ENCODE results near the gene KLF12.
A peak's percentile ranks its signal among the peaks of the same experiment; 100 is the strongest.

Gene KLF12

GRCh38 chr13:74101436-74101835 is 32.8 kb downstream of the KLF12 start:
- peaks cover 7% of the 10 kb centered on the region for H3K36me3 Mint-ChIP-seq
- H3K4me1 Mint-ChIP-seq (ENCODE audit: low read depth): peaks cover 73% of the 10 kb centered on the region
- no peak overlapping the region for H3K4me3 Mint-ChIP-seq
- no peaks in the 10 kb centered on the region for H3K9me3 Mint-ChIP-seq (ENCODE audit: low read depth)
- H3K27me3 Mint-ChIP-seq: no peaks in the 10 kb centered on the region
- peak overlapping the region; percentile 10 for H3K27ac Mint-ChIP-seq

DNA sequence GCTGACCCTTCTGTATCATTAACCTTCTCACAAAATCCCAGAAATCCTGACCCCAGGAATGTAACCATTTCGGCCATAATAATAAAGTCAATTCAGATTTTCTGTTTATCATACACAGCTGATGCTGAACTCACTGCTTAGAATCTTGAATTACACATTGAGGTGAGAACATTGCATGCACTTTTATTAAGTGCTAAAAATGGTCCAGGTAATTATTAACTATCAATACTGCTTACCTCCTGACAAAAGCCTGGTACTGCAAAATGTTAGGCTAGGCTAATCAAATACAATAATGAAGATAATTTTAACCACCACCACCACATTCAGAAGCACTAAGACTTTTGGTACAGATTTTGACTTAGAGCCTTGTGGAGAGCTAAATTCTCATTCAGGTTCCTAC is 36.1 kb downstream of the KLF12 start:
- Mint-ChIP-seq H3K27ac (no peak overlapping the region), H3K9me3 (ENCODE audit: low read depth) (no peaks in the 10 kb centered on the region), H3K27me3 (no peaks in the 10 kb centered on the region), H3K36me3 (peaks cover 7% of the 10 kb centered on the region), H3K4me1 (ENCODE audit: low read depth) (peaks cover 63% of the 10 kb centered on the region), H3K4me3 (no peak overlapping the region)

- H3K9me3 Mint-ChIP-seq (ENCODE audit: low read depth): no peaks in the 10 kb centered on the region
- peak overlapping the region; percentile 76 for H3K27ac Mint-ChIP-seq
- H3K4me1 Mint-ChIP-seq (ENCODE audit: low read depth): peaks cover 69% of the 10 kb centered on the region
- no peak overlapping the region for H3K4me3 Mint-ChIP-seq
- H3K27me3 Mint-ChIP-seq: no peaks in the 10 kb centered on the region
- H3K36me3 Mint-ChIP-seq: peaks cover 5% of the 10 kb centered on the region
These were observed 37.1 kb downstream of the KLF12 start for GRCh38 chr13:74097116-74097515.

- H3K27me3 Mint-ChIP-seq: no peaks in the 10 kb centered on the region
- peaks cover 4% of the 10 kb centered on the region for H3K36me3 Mint-ChIP-seq
- H3K4me3 Mint-ChIP-seq: no peak overlapping the region
- no peaks in the 10 kb centered on the region for H3K9me3 Mint-ChIP-seq (ENCODE audit: low read depth)
- H3K27ac Mint-ChIP-seq: no peak overlapping the region
- H3K4me1 Mint-ChIP-seq (ENCODE audit: low read depth): peaks cover 74% of the 10 kb centered on the region
These were observed 40.5 kb downstream of the KLF12 start for GRCh38 chr13:74093691-74094090.

DNA sequence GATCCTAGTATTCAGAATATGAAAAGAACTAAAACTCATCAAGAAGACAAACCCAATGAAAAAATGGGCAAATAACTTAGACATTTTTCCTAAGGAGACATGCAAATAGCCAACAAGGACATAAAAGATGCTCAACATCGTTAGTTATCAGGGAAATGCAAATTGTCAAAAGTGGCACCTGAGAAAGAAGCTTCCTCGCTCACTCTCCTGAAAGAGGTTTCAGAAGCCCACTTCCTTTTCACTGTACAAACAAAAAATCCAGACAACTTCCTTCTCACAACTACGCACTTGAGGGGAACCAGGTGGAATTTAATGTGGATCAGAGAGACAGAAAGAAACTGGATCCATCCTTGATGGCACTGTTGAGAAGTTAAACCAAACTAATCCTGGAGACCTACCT is 41.5 kb downstream of the KLF12 start:
- Mint-ChIP-seq H3K4me3 (peak overlapping the region; percentile 57), H3K4me1 (ENCODE audit: low read depth) (peaks cover 78% of the 10 kb centered on the region), H3K27ac (peak overlapping the region; percentile 87), H3K36me3 (peaks cover 4% of the 10 kb centered on the region), H3K27me3 (no peaks in the 10 kb centered on the region), H3K9me3 (ENCODE audit: low read depth) (no peaks in the 10 kb centered on the region)

DNA sequence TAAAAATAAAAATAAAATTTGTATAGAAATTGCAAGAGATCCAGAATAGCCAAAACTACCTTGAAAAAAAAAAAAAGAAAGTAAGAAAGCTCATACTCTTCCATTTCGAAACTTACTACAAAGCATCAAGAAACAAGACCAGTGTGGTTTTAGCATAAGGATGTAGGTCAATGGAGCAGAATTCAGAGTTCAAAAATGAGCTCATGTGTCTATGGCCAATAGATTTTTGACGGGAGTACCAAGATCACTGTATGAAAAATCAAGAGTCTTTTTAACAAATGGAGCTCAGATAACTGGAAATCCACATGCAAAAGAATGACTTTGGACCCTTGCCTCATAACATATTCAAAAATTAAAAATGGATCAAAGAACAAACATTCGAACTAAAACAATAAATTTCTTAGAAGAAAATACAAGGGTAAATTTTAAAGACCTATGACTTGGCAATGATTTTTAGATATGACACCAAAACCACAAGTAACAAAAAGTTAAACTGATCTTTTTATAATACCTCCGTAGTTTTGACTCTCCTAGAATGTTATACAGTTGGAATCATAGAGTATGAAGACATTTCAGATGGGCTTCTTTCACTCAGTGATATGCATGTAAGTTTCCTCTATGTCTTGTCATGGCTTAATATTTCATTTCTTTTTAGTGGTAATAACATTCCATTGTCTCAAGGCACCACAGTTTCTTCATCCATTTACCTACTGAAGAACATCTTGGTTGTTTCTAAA is 43.2 kb downstream of the KLF12 start:
- H3K9me3 Mint-ChIP-seq (ENCODE audit: low read depth): no peaks in the 10 kb centered on the region
- H3K27ac Mint-ChIP-seq: peak overlapping the region; percentile 92
- peaks cover 4% of the 10 kb centered on the region for H3K36me3 Mint-ChIP-seq
- H3K4me3 Mint-ChIP-seq: peak overlapping the region; percentile 70
- no peaks in the 10 kb centered on the region for H3K27me3 Mint-ChIP-seq
- peaks cover 73% of the 10 kb centered on the region for H3K4me1 Mint-ChIP-seq (ENCODE audit: low read depth)

DNA sequence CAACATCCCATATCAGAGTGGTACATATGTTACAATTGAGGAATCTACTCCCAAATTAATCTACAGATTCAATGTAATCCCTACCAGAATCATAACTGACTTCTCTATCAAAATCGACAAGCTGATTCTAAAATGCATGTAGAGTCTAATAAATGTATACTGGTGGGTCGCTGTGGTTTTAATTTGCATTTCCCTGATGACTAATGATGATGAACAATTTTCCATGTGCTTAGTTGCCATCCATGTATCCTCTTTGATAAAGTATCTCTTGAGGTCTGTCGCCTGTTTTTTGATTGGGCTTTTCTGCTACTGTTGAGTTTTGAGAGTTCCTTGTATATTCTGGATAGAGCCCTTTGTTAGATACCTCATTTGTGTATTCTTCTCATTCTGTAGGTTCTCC is 43.8 kb downstream of the KLF12 start:
- Mint-ChIP-seq H3K36me3 (peaks cover 4% of the 10 kb centered on the region), H3K27ac (peak overlapping the region; percentile 92), H3K9me3 (ENCODE audit: low read depth) (no peaks in the 10 kb centered on the region), H3K4me1 (ENCODE audit: low read depth) (peaks cover 69% of the 10 kb centered on the region), H3K27me3 (no peaks in the 10 kb centered on the region), H3K4me3 (peak overlapping the region; percentile 33)

GRCh38 chr13:74087357-74087756 is 46.8 kb downstream of the KLF12 start:
- Mint-ChIP-seq H3K4me3 (no peak overlapping the region), H3K9me3 (ENCODE audit: low read depth) (no peaks in the 10 kb centered on the region), H3K27ac (no peak overlapping the region), H3K27me3 (no peaks in the 10 kb centered on the region), H3K36me3 (peaks cover 9% of the 10 kb centered on the region), H3K4me1 (ENCODE audit: low read depth) (peaks cover 81% of the 10 kb centered on the region)
